PFSK-1 (cell line): ENCODE results near the gene SOD2.

Experiments
- FOXP2 ChIP-seq: optimal IDR thresholded peaks from 2 replicates; pipeline ENCODE3; 2011; ENCODE audit warnings: borderline replicate concordance, control low read depth, inconsistent platforms; ENCODE audit not compliant: insufficient read depth; ENCODE audit errors: extremely low read length, extremely low read depth
- POLR2AphosphoS5 ChIP-seq: IDR thresholded peaks from 2 replicates; pipeline ENCODE4 v1.6.1; 2012; ENCODE audit warnings: low read depth, mild to moderate bottlenecking, control low read depth, low read length, moderate library complexity
- SIN3A ChIP-seq: IDR thresholded peaks from 2 replicates; pipeline ENCODE4 v1.6.1; 2012; ENCODE audit warnings: mild to moderate bottlenecking, low read length, moderate library complexity, borderline replicate concordance; ENCODE audit not compliant: insufficient read depth
- TAF1 ChIP-seq: IDR thresholded peaks from 2 replicates; pipeline ENCODE4 v1.6.1; 2012; ENCODE audit warnings: low read length, control low read depth, borderline replicate concordance; ENCODE audit not compliant: insufficient read depth
- TF ChIP-seq, protein P1 (sequence below), 2 experiments: IDR thresholded peaks; 2 replicates each; pipeline versions ENCODE4 v1.6.1 to v1.8.0; 2011 to 2012; ENCODE audit warnings: low read depth in 2 of 2, low read length in 2 of 2, control low read depth in 1 of 2, inconsistent platforms in 1 of 2, mild to moderate bottlenecking in 1 of 2, moderate library complexity in 1 of 2; ENCODE audit not compliant: insufficient read depth in 1 of 2

The SOD2 gene

DNA sequence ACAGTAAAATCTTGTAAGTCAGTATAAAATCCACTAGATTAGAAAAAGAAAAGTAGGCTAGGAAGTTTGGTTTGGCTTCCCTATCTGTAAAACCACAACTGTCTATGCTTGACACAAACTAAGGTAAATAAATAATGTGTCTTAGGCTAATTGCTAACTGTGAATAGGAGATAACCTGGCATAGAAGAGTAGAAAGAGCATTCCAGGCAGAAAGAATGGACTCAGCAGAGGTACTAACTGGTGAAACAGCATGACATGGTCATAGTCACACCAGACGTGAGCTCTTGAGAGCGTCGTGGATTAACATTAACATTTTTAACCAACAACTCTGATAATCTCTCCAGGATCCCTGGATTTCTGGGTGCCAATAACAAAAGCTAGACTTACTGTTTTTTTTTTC is 25.6 kb upstream of the SOD2 start:
- TF ChIP-seq POLR2AphosphoS5 (no peak), TAF1 (no peak), FOXP2 (no peak), SIN3A (no peak)
- TF ChIP-seq, protein P1, sequence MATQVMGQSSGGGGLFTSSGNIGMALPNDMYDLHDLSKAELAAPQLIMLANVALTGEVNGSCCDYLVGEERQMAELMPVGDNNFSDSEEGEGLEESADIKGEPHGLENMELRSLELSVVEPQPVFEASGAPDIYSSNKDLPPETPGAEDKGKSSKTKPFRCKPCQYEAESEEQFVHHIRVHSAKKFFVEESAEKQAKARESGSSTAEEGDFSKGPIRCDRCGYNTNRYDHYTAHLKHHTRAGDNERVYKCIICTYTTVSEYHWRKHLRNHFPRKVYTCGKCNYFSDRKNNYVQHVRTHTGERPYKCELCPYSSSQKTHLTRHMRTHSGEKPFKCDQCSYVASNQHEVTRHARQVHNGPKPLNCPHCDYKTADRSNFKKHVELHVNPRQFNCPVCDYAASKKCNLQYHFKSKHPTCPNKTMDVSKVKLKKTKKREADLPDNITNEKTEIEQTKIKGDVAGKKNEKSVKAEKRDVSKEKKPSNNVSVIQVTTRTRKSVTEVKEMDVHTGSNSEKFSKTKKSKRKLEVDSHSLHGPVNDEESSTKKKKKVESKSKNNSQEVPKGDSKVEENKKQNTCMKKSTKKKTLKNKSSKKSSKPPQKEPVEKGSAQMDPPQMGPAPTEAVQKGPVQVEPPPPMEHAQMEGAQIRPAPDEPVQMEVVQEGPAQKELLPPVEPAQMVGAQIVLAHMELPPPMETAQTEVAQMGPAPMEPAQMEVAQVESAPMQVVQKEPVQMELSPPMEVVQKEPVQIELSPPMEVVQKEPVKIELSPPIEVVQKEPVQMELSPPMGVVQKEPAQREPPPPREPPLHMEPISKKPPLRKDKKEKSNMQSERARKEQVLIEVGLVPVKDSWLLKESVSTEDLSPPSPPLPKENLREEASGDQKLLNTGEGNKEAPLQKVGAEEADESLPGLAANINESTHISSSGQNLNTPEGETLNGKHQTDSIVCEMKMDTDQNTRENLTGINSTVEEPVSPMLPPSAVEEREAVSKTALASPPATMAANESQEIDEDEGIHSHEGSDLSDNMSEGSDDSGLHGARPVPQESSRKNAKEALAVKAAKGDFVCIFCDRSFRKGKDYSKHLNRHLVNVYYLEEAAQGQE (IDR thresholded peaks at IDR 0.05; ENCODE audit: insufficient read depth in 1 of 2, low read depth in 2 of 2, low read length in 2 of 2), result no peak

- TF ChIP-seq TAF1 (no peak), SIN3A (no peak), FOXP2 (no peak), POLR2AphosphoS5 (no peak)
- TF ChIP-seq, protein P1 (IDR thresholded peaks at IDR 0.05; ENCODE audit: insufficient read depth in 1 of 2, low read depth in 2 of 2, low read length in 2 of 2), result no peak
Observed at GRCh38 chr6:159716247-159717096, 23.4 kb upstream of the SOD2 start.

DNA sequence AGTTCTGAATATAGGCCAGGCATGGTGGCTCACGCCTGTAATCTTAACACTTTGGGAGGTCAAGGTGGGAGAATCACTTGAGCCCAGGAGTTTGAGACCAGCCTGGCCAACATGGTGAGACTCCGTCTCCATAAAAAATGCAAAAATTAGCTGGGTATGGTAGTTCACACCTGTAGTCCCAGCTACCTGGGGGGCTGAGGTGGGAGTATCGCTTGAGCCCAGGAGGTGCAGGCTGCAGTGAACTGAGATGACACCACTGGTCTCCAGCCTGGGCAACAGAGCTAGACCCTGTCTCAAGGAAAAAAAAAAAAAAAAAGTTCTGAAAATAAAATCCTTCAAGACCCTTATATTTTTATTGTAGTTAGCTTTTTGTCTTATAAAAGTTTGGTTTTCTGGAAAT is 22.6 kb upstream of the SOD2 start:
- TF ChIP-seq TAF1, result no peak
- no peak for TF ChIP-seq SIN3A
- no peak for TF ChIP-seq FOXP2
- TF ChIP-seq POLR2AphosphoS5, result no peak
- TF ChIP-seq, protein P1 (IDR thresholded peaks at IDR 0.05; ENCODE audit: insufficient read depth in 1 of 2, low read depth in 2 of 2, low read length in 2 of 2), result no peak

DNA sequence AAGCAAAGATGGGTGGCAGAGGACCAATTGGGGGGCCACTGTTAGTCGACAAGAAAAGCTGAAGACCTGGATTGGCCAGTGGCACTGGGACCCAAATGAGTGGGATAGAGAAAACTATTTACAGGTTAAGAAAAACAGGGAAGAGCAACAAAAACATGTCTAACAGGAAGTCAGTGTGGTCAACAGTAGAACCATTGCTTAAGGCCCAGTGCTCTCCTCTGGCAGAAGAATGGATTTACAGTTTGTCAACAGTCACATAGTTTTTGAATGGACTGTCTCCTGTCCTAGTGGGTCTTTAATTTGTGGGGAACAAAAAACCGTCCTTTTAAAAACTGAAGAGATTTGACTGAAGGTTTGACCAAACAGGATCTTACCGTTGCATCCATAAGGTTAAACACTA is 22.1 kb upstream of the SOD2 start:
- TF ChIP-seq, protein P1 (IDR thresholded peaks at IDR 0.05; ENCODE audit: insufficient read depth in 1 of 2, low read depth in 2 of 2, low read length in 2 of 2), result no peak
- no peak for TF ChIP-seq SIN3A
- TF ChIP-seq POLR2AphosphoS5, result no peak
- TF ChIP-seq FOXP2, result no peak
- no peak for TF ChIP-seq TAF1
